Right atrium auricular region (tissue), 2 donors: Measurements from ENCODE around the gene DNAH3. TPM values are rescaled to one million over a fixed set of nuclear protein-coding genes. Genes with fewer than 3 reads are reported as not detected.

Source experiments
- DNase-seq: peaks from one replicate; pipeline ENCODE4 v3.0.0-alpha.2; 2019; ENCODE audit warnings: low spot score
- H3K27ac ChIP-seq, 2 donors: fragments of 200-600 bp; sonication (generic); 1 replicate in 1 of 2; 2 replicates in 1 of 2; pipeline ENCODE4 v1.5.1; 2016 to 2019
- H3K27me3 ChIP-seq, 2 donors: fragments of 200-600 bp; sonication (generic); one replicate each; pipeline versions ENCODE4 v1.5.1 to v1.6.0; 2017 to 2019
- H3K36me3 ChIP-seq: fragments of 200-600 bp; sonication (generic); one replicate; pipeline ENCODE4 v1.5.1; 2016
- H3K4me1 ChIP-seq, 2 donors: fragments of 200-600 bp; sonication (generic); one replicate each; pipeline versions ENCODE4 v1.5.1 to v1.6.0; 2017 to 2019
- H3K4me3 ChIP-seq, 2 donors: fragments of 200-600 bp; sonication (generic); 1 replicate in 1 of 2; 2 replicates in 1 of 2; pipeline ENCODE4 v1.5.1; 2017 to 2019; ENCODE audit warnings: mild to moderate bottlenecking in 1 of 2, moderate library complexity in 1 of 2
- H3K9me3 ChIP-seq, 2 donors: fragments of 200-600 bp; sonication (generic); one replicate each; pipeline ENCODE4 v1.5.1; 2019
- total RNA-seq, 2 donors: library from RNA; depleted of rRNA; stranded (reverse); fragments of >200 nt; gene quantifications; one replicate each; pipeline ENCODE4 v1.1.0, GENCODE V29; 2016
- TF ChIP-seq, protein P1 (sequence below), 2 donors: fragments of 200-600 bp; sonication (generic); IDR thresholded peaks; one replicate each; pipeline ENCODE4 v1.5.1; 2019; ENCODE audit warnings: antibody characterized with exemption in 2 of 2

The DNAH3 gene
- total RNA-seq, 2 donors from 2014 or later, result 0.20 TPM; not detected in 1

DNA sequence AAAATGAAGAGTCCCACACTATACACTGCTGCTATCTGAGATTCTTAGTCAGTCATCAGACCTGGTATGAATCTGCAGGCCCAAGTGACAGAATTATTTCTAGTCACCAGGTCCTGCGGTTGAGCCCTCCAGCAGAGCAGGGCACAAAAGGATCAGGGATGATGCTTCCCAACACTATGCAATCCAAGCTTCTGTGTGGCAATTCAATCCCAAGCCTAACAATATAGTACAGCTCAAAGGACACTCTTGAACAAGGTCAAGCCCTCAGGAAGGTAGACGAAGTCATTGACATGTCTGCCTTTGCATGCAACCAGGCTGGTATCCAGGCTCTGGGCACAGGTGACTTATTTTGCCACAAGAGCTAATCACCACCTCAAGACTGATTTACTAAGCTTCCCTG lies 256.3 kb downstream of the DNAH3 start:
- H3K4me1 ChIP-seq, result peaks cover 0 to 37% of the 10 kb centered on the region in 2 donors
- TF ChIP-seq, protein P1, sequence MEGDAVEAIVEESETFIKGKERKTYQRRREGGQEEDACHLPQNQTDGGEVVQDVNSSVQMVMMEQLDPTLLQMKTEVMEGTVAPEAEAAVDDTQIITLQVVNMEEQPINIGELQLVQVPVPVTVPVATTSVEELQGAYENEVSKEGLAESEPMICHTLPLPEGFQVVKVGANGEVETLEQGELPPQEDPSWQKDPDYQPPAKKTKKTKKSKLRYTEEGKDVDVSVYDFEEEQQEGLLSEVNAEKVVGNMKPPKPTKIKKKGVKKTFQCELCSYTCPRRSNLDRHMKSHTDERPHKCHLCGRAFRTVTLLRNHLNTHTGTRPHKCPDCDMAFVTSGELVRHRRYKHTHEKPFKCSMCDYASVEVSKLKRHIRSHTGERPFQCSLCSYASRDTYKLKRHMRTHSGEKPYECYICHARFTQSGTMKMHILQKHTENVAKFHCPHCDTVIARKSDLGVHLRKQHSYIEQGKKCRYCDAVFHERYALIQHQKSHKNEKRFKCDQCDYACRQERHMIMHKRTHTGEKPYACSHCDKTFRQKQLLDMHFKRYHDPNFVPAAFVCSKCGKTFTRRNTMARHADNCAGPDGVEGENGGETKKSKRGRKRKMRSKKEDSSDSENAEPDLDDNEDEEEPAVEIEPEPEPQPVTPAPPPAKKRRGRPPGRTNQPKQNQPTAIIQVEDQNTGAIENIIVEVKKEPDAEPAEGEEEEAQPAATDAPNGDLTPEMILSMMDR (IDR thresholded peaks at IDR 0.05), result no peak
- no peaks in the 10 kb centered on the region for H3K9me3 ChIP-seq
- no peak for DNase-seq
- no peaks in the 10 kb centered on the region for H3K27me3 ChIP-seq
- peaks cover 20% of the 10 kb centered on the region for H3K36me3 ChIP-seq
- no peak overlapping the region for H3K27ac ChIP-seq
- no peak overlapping the region for H3K4me3 ChIP-seq

DNA sequence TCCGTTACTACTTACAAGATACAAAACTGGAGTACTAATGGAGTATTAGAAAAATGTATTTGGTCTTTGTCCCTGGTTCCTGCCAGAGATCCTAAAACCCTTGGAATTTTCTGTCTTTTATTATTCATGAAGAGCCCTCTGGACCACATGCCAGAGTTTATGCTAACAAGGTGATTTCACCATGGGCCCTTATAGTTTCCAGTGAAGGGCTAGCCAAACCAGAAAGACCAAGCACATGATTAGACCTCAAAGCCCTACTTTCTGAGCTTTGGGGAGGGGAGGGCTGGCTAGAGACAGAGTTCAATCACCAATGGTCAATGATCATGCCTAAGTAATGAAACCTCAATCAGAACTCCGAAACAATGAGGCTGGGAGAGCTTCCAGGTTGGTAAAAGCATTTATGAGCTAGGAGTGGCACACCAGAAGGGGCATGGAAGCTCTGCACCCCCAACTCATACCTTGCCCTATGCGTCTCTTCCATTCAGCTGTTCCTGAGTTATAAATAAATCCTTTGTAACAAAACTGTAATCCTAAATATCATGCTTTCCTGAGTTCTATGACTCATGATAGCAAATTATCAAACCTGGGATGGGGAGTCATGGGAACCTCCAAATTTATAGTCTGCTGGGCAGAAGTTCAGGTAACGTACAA lies 260.9 kb downstream of the DNAH3 start:
- no peaks in the 10 kb centered on the region for H3K9me3 ChIP-seq
- no peak for DNase-seq
- peaks cover 15% of the 10 kb centered on the region for H3K36me3 ChIP-seq
- no peak overlapping the region for H3K4me3 ChIP-seq
- TF ChIP-seq, protein P1 (IDR thresholded peaks at IDR 0.05), result no peak
- no peaks in the 10 kb centered on the region for H3K27me3 ChIP-seq
- no peak overlapping the region for H3K27ac ChIP-seq
- H3K4me1 ChIP-seq, result peaks cover 0 to 6% of the 10 kb centered on the region in 2 donors

DNA sequence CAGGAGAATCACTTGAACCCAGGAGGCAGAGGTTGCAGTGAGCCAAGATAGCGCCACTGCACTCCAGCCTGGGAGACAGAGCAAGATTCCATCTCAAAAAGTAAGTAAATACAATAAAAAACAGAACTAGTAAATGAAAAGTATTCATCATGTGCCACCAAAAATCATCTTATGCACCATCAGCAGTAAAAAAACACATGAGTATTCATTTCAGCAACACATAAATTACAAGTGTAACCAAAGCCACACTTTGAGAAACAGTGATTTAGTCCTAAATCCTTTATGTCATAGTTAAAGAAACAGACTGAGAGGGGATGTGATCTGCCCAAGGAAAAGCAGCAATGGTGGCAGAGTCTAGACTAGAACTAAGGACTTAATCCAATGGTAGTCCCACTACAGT lies 263.4 kb downstream of the DNAH3 start:
- H3K27me3 ChIP-seq, result no peaks in the 10 kb centered on the region
- DNase-seq, result no peak
- no peak overlapping the region for H3K27ac ChIP-seq
- peaks cover 5% of the 10 kb centered on the region for H3K36me3 ChIP-seq
- no peak overlapping the region for H3K4me3 ChIP-seq
- TF ChIP-seq, protein P1 (IDR thresholded peaks at IDR 0.05), result no peak
- H3K9me3 ChIP-seq, result no peaks in the 10 kb centered on the region
- peaks cover 0 to 9% of the 10 kb centered on the region in 2 donors for H3K4me1 ChIP-seq

DNA sequence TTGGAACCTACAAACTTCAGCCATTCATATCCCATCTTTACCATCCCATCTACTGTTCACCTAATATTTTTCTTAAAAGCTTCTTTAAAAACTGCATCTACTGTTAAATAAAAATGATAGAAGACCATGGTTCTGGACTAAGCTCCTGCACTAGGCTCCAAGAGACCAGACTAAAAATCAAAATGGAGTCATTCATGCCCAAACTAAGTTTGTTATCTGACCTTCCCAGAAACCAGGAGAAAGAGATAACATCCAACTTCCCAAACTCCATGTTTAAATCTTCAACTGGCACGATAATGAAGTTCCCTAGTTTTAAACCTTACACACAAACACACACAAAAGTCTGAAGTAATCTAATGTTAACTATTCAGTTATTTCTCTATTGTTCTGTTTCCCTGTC lies 264.3 kb downstream of the DNAH3 start:
- H3K36me3 ChIP-seq, result peaks cover 5% of the 10 kb centered on the region
- H3K27ac ChIP-seq, result no peak overlapping the region
- no peak overlapping the region for H3K4me3 ChIP-seq
- no peaks in the 10 kb centered on the region for H3K27me3 ChIP-seq
- DNase-seq, result no peak
- no peaks in the 10 kb centered on the region for H3K9me3 ChIP-seq
- H3K4me1 ChIP-seq, result peaks cover 0 to 14% of the 10 kb centered on the region in 2 donors
- TF ChIP-seq, protein P1 (IDR thresholded peaks at IDR 0.05), result no peak

DNA sequence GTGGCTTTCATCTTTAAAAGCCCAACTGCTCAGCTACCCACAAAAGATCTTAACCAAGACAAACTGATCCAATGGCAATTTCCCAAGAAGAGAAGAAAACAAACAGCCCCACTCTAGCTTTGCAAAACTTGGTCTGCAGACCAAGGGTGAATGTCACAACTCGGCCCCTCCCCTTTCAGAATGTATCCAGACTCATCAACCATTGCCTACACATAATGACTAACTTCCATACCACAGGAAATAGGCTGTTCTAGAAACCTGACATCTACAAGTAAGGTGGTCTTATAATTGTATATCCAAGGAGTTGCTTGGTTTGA lies 266.4 kb downstream of the DNAH3 start:
- Histone ChIP-seq H3K36me3 (peaks cover 1% of the 10 kb centered on the region), H3K27me3 (no peaks in the 10 kb centered on the region), H3K27ac (peak overlapping the region in 1 of 2 donors; percentile 37), H3K9me3 (no peaks in the 10 kb centered on the region), H3K4me3 (no peak overlapping the region), H3K4me1 (peaks cover 0 to 25% of the 10 kb centered on the region in 2 donors)
- TF ChIP-seq, protein P1 (IDR thresholded peaks at IDR 0.05), result no peak
- no peak for DNase-seq
